HUES6 (cell line): ENCODE data around the gene SLC25A44.

Experiments
- H3K27ac ChIP-seq: 2 replicates; pipeline ENCODE4 v1.7.0; 2013; ENCODE audit warnings: low read depth, mild to moderate bottlenecking, low read length, inconsistent platforms
- H3K27me3 ChIP-seq: 2 replicates; pipeline ENCODE4 v1.6.1; 2013; ENCODE audit warnings: low read length; ENCODE audit not compliant: control insufficient read depth, insufficient read depth
- H3K36me3 ChIP-seq: 2 replicates; pipeline ENCODE4 v1.6.1; 2013; ENCODE audit warnings: low read length; ENCODE audit not compliant: control insufficient read depth, insufficient read depth
- H3K4me1 ChIP-seq: 2 replicates; pipeline ENCODE4 v1.6.1; 2013; ENCODE audit warnings: low read length; ENCODE audit not compliant: control insufficient read depth, insufficient read depth
- H3K4me3 ChIP-seq: 2 replicates; pipeline ENCODE4 v1.5.1; 2013; ENCODE audit warnings: low read depth, low read length
- H3K9ac ChIP-seq: one replicate; pipeline ENCODE4 v1.6.1; 2013; ENCODE audit warnings: mild to moderate bottlenecking, low read length
- H3K9me3 ChIP-seq: 2 replicates; pipeline ENCODE4 v1.6.1; 2013; ENCODE audit warnings: low read depth, low read length; ENCODE audit not compliant: control insufficient read depth, insufficient read depth

SLC25A44 gene

DNA sequence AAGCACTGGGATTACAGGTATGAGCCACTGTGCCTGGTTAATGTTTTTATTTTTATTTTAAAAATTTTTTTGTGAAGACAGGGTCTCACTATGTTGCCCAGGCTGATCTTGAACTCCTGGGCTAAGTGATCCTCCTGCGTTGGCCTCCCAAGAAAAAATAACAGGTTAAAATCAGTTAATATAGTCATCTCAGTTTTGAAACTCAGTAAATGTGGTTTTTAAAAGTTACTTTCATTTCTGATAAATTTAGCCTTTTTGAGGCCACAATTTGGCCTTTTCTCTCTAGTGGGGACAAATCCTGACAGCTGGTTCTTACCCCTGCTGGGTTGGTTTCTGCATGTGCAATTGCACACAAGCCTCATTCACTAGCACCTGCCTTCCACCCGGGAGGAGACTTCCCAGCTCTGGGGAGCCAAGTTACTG, 32.2 kb downstream of the SLC25A44 start:
- Histone ChIP-seq H3K27ac (no peak overlapping the region), H3K9ac (no peak overlapping the region), H3K4me3 (no peak overlapping the region), H3K4me1 (no peaks in the 10 kb centered on the region), H3K27me3 (no peaks in the 10 kb centered on the region), H3K36me3 (peaks cover 54% of the 10 kb centered on the region), H3K9me3 (no peaks in the 10 kb centered on the region)

DNA sequence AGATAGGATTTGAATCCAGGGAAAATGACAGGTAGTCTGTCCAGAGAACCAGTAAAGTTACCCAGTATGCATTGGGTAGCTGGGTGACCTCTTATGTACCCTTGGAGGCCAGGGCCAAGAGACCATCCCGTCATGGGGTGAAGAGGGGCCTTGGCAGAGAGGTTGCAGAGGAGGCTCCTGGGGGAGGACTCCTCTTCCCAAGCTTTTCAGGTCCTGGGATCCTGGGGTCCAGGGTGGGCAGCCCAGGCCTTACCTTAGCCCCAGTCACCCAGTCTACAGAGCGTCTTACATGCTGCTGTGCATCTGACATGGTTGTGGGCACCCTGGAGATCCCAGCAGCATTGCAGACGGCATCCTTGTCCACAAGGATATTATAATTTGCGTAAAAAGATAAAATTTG, 32.9 kb downstream of the SLC25A44 start:
- H3K9ac ChIP-seq = no peak overlapping the region
- 0 out of 2 replicates have a peak, but pooled peaks cover 1% of the 10 kb centered on the region for H3K4me1 ChIP-seq
- H3K9me3 ChIP-seq = no peaks in the 10 kb centered on the region
- peaks cover 47% of the 10 kb centered on the region for H3K36me3 ChIP-seq
- H3K4me3 ChIP-seq = no peak overlapping the region
- H3K27me3 ChIP-seq = no peaks in the 10 kb centered on the region
- H3K27ac ChIP-seq = no peak overlapping the region

DNA sequence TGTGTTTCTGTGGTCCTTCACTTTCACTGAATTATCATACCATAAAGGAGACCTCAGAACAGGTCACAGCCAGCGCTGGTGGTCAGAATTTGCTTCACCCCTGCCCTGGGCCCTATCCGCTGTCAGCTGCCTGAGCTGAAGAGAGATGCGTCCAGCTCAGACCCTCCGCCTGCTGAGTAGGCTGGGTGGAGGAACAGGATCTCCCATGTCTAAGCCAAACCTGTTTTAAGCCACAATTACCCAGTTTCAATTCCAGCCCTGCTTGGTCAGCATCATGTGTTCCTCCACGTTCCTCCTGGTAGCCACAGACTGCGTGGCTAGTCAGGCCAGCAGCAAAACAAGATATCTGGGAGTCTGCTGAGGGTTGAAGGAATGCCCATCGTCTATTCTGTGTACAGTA, 34.6 kb downstream of the SLC25A44 start:
- no peak overlapping the region for H3K27ac ChIP-seq
- no peaks in the 10 kb centered on the region for H3K9me3 ChIP-seq
- H3K4me1 ChIP-seq = peaks cover 6% of the 10 kb centered on the region; the same call in 1 of the 2 replicates
- H3K9ac ChIP-seq = no peak overlapping the region
- peaks cover 31% of the 10 kb centered on the region for H3K36me3 ChIP-seq
- H3K27me3 ChIP-seq = no peaks in the 10 kb centered on the region
- no peak overlapping the region for H3K4me3 ChIP-seq

DNA sequence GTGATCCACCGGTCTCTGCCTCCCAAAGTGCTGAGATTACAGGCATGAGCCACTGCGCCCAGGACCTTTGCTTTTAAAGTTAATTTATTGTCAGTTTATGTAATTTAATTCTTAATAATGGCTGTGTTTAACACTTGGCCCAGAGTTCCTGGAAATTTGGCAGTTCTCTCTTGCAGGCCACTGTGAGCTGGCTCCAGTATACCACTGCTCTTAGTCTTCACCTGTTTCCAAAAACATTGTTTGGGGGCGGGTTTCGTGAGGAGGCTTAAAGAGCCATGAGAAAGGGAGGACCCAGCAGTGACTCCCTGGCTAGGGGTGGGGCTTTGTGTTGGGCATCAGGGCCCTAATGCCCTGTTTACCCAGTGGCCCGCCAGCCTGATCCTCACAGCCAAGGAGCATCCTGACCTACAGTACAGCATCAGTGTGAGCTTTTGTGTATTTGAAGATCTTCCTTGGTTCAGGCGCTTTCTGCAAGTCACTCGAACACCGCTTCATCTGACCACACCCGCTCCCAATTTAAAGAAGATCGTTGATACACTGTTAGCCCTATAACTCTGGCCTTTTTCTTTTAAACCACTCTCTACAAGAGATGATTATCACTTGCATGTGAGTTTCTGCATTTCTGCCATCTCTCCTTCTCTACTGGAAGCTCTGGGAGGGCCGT, 36.0 kb downstream of the SLC25A44 start:
- Histone ChIP-seq H3K4me1 (peaks cover 6% of the 10 kb centered on the region; the same call in 1 of the 2 replicates), H3K27me3 (no peaks in the 10 kb centered on the region), H3K9me3 (no peaks in the 10 kb centered on the region), H3K36me3 (peaks cover 33% of the 10 kb centered on the region), H3K27ac (no peak overlapping the region), H3K4me3 (no peak overlapping the region), H3K9ac (no peak overlapping the region)

DNA sequence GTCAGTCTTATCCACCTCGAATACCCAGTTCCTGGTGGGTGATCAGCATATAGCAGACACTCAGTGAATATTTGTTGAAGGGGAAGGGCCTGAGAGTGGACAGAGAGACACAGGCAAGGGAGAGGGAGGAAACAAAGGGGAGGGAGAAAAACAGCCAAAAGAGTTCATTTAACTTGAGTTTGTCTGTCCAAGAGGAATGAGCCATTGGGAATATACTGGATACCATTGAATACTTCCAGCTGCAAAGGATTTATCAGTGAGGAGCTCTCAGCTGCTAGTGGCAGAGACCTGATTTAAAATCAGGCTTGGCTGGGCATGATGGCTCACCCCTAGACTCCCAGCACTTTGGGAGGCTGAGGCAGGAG, 36.6 kb downstream of the SLC25A44 start:
- Histone ChIP-seq H3K27me3 (no peaks in the 10 kb centered on the region), H3K9me3 (no peaks in the 10 kb centered on the region), H3K36me3 (peaks cover 33% of the 10 kb centered on the region), H3K9ac (no peak overlapping the region), H3K4me3 (no peak overlapping the region), H3K27ac (no peak overlapping the region), H3K4me1 (peaks cover 6% of the 10 kb centered on the region; the same call in 1 of the 2 replicates)

DNA sequence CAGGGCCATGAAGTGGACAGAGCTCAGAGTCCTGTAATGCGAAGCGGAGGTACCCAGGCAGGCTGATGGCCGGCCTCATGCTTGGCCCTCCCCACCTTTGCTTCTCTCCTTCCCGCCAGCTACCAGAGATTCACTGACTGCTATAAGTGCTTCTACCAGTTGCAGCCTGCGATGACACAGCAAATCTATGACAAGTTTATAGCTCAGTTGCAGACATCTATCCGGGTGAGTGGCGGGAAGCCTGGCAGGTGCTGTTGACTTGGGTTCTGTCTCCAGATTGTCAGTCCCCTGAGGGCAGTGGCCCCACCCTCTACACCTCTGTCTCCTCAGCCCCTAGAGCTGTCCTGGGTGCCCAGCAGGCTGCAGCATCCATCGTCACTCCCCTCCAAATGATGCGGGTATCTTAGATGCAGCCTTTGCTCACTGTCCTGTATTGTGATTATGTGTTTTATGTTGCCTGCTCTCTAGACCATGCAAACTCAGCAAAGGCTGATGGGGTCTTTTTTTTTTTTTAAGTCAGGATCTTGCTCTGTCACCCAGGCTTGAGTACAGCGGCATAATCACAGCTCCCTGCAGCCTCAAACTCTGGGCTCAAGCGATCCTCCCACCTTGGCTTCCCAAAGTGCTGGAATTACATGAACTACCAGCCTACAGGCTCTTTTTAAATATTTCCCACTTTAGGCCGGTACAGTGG, 38.4 kb downstream of the SLC25A44 start:
- no peaks in the 10 kb centered on the region for H3K27me3 ChIP-seq
- H3K4me1 ChIP-seq = peaks cover 6% of the 10 kb centered on the region; the same call in 1 of the 2 replicates
- H3K36me3 ChIP-seq = peaks cover 44% of the 10 kb centered on the region
- H3K4me3 ChIP-seq = no peak overlapping the region
- no peak overlapping the region for H3K27ac ChIP-seq
- H3K9ac ChIP-seq = no peak overlapping the region
- H3K9me3 ChIP-seq = no peaks in the 10 kb centered on the region

DNA sequence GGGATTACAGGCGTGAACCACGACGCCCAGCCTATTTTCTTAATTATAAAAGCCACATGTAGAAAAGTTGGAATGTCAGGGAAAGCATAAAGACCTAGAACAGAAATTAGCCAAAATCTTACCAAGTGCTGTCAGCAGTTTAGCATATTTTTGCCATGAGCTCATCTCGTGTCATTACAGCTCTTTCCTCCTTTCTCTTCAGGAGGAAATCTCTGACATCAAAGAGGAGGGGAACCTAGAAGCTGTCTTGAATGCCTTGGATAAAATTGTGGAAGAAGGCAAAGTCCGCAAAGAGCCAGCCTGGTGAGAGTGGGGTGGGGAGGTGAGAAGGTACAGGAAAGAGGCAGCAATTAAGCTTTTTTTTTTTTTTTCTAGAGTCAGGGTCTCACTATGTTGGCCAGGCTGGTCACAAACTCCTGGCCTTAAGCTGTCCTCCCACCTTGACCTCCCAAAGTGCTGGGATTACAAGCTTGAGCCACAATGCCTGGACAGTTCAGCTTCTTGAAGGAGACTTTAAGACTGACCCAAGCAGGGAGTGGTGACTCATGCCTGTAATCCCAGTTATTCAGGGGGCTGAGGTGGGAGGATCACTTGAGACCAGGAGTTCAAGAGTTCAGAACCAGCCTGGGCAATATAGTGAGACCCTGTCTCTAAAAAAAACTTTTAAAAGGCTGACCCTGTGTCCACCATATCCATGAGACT, 39.7 kb downstream of the SLC25A44 start:
- H3K9me3 ChIP-seq = no peaks in the 10 kb centered on the region
- no peak overlapping the region for H3K27ac ChIP-seq
- peaks cover 6% of the 10 kb centered on the region; the same call in 1 of the 2 replicates for H3K4me1 ChIP-seq
- H3K27me3 ChIP-seq = no peaks in the 10 kb centered on the region
- peaks cover 48% of the 10 kb centered on the region for H3K36me3 ChIP-seq
- no peak overlapping the region for H3K4me3 ChIP-seq
- no peak overlapping the region for H3K9ac ChIP-seq

DNA sequence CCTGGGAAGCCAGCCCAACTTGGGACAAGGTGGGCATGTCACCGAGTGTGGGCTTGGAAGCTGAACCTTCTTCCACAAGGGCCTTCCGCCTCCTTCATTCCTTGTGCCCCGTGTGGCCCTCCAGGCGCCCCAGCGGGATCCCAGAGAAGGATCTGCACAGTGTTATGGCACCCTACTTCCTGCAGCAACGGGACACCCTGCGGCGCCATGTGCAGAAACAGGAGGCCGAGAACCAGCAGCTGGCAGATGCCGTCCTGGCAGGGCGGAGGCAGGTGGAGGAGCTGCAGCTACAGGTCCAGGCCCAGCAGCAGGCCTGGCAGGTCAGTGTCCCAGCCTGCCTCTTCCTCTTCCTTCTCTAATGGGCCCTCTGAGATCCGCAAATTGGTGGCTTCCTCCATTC, 42.3 kb downstream of the SLC25A44 start:
- no peak overlapping the region for H3K4me3 ChIP-seq
- H3K27me3 ChIP-seq = no peaks in the 10 kb centered on the region
- H3K36me3 ChIP-seq = peaks cover 58% of the 10 kb centered on the region
- H3K9ac ChIP-seq = no peak overlapping the region
- H3K27ac ChIP-seq = no peak overlapping the region
- H3K9me3 ChIP-seq = no peaks in the 10 kb centered on the region
- peaks cover 7% of the 10 kb centered on the region; the same call in 1 of the 2 replicates for H3K4me1 ChIP-seq

DNA sequence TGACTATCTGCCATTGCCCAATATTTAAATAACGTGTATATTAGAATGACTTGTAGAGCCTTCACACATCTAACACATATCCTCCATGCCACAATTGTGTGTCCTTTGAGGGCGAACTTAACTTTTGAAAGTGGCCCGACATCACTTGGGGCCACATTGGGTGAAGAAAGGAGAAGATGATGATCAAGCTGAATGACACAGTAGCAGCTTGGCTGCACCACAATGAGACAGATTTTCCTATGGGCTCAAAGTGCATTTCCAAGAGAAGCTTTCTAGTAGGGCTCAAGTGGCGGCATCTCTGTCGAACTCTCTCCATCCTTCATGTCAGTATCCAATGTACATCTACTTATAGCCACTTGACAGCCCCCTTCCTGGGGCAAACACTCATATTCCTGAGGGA, 44.3 kb downstream of the SLC25A44 start:
- peaks cover 61% of the 10 kb centered on the region for H3K36me3 ChIP-seq
- H3K9me3 ChIP-seq = no peaks in the 10 kb centered on the region
- H3K9ac ChIP-seq = no peak overlapping the region
- no peaks in the 10 kb centered on the region for H3K27me3 ChIP-seq
- H3K27ac ChIP-seq = no peak overlapping the region
- no peak overlapping the region for H3K4me3 ChIP-seq
- H3K4me1 ChIP-seq = 0 out of 2 replicates have a peak, but pooled peaks cover 3% of the 10 kb centered on the region

DNA sequence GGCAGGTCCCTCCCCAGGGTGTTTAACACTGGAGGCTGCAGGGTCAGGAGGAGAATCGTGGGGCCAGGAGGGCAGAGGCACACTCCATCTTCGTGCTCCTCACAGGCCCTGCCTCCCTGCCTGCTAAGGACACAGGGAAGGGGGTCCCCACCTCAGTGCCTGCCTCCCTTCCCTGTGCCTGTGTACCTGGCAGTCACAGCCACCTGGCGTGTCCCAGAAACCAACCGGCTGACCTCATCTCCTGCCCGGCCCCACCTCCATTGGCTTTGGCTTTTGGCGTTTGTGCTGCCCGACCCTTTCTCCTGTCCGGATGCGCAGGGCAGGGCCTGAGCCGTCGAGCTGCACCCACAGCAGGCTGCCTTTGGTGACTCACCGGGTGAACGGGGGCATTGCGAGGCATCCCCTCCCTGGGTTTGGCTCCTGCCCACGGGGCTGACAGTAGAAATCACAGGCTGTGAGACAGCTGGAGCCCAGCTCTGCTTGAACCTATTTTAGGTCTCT, 47.5 kb downstream of the SLC25A44 start:
- Histone ChIP-seq H3K27ac (no peak overlapping the region), H3K4me3 (no peak overlapping the region), H3K9me3 (no peaks in the 10 kb centered on the region), H3K27me3 (no peaks in the 10 kb centered on the region), H3K4me1 (peaks cover 3% of the 10 kb centered on the region; the same call in 1 of the 2 replicates), H3K9ac (no peak overlapping the region), H3K36me3 (peaks cover 44% of the 10 kb centered on the region)

DNA sequence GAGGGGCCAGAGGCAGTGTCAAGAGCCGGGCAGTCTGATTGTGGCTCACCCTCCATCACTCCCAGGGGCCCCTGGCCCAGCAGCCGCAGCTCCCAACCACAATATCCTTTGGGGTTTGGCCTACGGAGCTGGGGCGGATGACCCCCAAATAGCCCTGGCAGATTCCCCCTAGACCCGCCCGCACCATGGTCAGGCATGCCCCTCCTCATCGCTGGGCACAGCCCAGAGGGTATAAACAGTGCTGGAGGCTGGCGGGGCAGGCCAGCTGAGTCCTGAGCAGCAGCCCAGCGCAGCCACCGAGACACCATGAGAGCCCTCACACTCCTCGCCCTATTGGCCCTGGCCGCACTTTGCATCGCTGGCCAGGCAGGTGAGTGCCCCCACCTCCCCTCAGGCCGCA, 48.0 kb downstream of the SLC25A44 start, which contains the start of gene BGLAP:
TSS of gene BGLAP (plus strand) at position 259 of the 400 bp plus-strand sequence. CDS start at position 307, 48 bp downstream.
- H3K36me3 ChIP-seq = peaks cover 39% of the 10 kb centered on the region
- H3K27ac ChIP-seq = no peak within 1 kb of the TSS
- no peaks in the 10 kb centered on the region for H3K9me3 ChIP-seq
- peaks cover 9% of the 10 kb centered on the region for H3K4me1 ChIP-seq
- H3K4me3 ChIP-seq = no peak within 1 kb of the TSS
- H3K9ac ChIP-seq = no peak within 1 kb of the TSS
- no peaks in the 10 kb centered on the region for H3K27me3 ChIP-seq
